SIG-M5 (cell line): Measurements from ENCODE around the gene FDXACB1.
"Not testable (repeated sequence)": the region's sequence is repeated elsewhere in the genome, so short reads cannot be mapped to it uniquely, and the experiment has no call there.

Experiments
- DNase-seq: peaks from one replicate; lab custom pipeline; 2025; lab: John Stamatoyannopoulos, UW

The FDXACB1 gene

DNA sequence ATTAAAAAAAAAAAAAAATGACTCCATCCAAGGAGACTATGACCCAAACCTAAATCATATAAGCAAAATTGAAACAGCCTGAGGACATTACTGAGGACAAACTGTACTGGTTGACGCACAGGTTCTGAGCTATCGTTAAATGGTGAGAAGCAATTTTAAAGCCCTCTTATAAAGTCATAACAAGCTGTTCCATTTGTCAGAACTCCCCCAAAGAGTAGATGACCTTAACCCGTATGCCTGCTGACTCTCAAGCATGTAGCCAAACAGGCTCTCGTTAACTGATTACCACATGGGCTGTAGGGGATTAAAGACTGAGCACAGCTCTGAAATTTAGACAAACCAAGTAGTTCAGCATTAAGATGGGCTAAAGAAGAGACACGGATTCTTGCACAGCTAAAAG is 30.4 kb upstream of the FDXACB1 start:
- no peak for DNase-seq

DNA sequence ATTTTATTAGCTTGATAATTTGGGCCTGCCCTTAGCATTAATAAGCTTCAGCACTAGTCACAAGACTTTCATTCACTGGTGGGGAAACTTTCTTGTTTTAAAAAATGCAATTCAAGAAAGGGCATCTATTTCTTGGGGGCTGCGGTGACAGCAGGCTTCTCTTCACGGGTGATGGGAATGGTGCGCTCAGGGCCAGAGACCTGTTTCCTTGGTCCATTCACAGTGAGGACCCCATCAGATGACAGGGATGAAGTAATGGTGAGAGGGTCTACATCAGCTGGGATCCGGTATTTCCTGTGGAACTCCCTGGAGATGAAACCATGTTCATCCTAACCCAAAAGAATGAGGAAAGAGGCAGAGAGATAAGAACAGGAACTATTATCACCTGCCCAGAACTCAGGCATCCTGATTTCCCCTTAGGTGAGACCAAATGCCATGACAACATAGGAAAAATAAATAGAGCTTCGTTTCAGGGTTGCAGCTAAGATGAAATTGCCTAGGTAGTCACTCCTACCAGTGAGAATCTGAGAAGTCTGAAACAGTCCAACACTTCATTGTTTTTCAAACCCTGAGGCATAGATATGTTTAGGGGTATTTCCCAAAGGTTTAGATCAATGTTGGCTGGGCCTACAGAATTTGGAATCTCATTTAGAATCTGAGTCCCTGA is 29.8 kb upstream of the FDXACB1 start:
- no peak for DNase-seq

DNA sequence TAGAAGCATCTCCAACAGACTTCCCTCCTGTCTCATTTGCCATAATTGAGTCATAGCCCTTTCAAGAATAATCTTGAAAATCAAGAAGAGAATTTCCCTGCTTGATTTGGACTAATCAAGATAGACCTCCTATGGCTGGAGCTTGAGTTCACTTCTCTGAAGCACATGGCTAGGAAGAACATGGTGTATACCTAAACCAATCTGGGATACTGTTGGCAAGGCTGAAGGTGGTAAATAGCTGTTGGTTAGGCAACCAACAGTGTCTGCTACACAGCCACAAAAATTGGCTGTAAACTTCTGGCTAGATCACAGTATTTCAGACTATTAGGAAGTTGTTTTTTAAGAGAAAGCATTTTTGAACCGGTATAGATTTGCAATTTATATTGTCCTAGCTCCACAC is 27.7 kb upstream of the FDXACB1 start:
- no peak for DNase-seq

DNA sequence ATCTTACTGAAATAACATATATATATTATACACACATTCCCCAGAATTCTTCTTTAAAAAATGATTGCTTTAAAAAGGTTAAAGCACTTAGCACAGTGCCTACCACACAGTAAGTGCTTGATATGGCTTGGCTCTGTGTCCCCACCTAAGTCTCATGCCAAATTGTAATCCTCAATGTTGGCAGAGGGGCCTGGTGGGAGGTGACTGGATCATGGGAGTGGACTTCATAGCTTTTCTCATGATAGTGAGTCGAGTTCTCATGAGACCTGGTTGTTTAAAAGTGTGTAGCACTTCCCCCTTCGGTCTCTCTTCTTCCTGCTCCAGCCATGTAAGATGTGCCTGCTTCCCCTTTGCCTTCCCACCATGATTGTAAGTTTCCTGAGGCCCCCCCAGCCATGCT is 26.4 kb upstream of the FDXACB1 start:
- no peak for DNase-seq

DNA sequence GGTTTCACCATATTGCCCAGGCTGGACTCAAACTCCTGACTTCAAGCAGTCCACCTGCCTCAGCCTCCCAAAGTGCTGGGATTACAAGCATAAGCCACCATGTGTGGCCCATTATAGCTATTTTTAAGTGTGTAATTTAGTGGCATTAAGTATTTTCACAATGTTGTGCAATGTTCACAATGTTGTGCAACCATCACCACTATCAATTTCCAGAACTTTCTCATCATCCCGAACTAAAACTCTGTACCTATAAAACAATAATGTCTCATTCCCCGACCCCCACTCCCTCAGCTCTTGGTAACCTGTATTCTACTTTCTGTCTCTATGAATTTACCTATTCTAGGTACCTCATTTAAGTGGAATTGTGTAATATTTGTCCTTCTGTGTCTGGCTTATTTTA is 7.9 kb upstream of the FDXACB1 start:
- DNase-seq, result no peak

DNA sequence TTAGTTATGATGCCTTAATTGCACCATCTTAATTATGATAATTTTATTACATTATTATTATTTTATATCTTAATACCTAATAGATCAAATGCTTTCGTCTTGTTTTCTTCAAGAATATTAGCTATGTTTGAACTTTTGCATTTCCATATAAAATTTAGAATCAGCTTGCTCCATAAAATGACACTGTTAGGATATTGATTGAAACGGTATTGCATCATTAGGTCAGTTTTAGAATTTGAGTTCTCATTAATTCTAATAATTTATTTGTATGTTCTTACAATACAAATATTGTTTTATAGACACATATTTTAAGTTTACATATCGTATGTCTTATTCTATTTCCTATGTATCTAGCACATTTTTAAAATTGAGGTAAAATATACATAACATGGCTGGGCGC is 7.1 kb upstream of the FDXACB1 start:
- DNase-seq, result no peak

DNA sequence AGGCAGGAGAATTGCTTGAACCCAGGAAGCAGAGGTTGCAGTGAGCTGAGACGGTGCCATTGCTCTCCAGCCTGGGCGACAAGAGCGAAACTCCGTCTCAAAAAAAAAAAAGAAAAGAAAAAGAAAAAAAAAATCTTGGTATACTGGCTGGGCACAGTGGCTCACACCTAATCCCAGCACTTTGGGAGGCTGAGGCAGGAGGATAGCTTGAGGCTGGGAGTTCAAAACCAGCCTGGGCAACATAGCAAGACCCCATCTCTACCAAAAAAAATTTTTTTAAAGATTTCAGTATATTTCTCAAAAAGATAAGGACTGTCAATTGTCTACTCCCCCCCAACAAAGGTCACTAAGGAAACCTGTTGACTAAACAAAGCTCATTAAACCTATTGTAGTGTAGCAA is 6.1 kb upstream of the FDXACB1 start:
- not testable (repeated sequence) for DNase-seq

DNA sequence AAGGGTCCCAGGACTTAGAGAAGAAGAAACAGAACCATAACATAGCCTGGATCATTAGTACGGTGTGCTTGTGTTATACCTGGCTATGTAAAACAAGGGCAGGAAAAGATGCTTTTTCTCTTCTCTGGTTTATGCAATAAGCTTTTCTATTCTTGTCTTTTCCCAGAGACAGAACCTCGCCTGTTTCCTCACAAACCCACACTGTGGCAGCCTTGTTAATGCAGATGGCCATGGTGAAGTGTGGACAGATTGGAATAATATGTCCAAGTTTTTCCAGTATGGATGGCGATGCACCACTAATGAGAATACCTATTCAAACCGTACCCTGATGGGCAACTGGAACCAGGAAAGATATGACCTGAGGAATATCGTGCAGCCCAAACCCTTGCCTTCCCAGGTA is 3.2 kb upstream of the FDXACB1 start:
- no peak for DNase-seq

DNA sequence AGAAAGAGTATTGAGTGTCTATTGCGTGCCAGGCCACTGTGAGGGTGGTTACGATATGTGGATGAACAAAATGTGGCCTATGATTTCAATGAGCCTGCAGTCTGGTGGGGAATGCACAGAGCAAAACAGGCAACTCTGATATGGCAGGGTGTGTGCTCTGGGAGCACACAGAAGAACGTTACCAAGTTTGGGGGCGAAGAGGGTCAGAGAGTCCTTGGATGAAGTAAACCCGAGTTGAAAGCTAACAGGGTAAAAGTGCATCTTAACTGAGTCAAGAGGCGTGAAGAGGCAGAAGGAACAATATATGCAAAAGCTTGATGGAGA is 634 bp upstream of the FDXACB1 start:
- DNase-seq, result no peak

DNA sequence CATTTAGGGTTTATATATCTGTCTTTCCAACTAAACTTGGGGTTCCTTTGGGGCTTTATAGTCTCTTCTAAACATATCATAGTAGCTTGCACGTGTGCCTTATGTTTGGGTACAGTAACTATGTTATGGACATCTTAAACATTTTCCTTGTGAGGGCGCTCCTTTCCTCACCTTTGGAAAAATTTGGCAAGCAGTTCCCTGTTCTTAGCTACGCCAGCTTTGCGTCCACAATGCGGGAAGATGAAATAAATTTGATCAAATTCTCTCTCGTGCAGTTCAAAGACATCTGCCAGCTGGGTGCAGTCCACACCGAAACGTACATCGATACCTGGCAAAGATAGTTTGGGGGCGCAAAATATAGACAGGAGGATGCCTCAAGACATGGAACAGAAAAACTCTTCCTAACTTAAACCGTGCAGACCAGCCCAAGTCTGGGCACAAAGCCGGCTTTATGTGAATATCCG is 548 bp downstream of the FDXACB1 start:
- no peak for DNase-seq

DNA sequence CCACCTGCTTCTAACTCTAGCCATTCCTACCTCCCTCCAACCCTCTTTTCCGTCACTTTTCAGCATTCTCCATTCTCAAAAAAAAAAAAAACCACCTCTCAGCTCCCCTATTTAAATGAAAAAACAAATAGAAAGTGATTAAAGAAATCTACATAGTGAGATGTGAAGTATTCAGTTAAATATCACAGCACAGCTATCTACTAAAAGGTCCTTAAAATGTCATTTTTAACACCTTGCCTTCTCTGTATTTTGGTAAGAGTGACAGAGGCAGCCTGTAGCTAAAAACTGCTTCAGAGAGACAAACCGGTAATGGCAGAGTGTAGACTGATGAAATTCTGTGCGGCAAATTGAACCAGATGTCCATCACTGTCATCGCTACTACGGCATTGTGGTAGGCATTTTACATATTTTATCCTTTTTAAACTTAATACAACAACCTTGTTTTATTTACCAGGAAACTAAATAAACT is 7.2 kb downstream of the FDXACB1 start:
- DNase-seq, result no peak

DNA sequence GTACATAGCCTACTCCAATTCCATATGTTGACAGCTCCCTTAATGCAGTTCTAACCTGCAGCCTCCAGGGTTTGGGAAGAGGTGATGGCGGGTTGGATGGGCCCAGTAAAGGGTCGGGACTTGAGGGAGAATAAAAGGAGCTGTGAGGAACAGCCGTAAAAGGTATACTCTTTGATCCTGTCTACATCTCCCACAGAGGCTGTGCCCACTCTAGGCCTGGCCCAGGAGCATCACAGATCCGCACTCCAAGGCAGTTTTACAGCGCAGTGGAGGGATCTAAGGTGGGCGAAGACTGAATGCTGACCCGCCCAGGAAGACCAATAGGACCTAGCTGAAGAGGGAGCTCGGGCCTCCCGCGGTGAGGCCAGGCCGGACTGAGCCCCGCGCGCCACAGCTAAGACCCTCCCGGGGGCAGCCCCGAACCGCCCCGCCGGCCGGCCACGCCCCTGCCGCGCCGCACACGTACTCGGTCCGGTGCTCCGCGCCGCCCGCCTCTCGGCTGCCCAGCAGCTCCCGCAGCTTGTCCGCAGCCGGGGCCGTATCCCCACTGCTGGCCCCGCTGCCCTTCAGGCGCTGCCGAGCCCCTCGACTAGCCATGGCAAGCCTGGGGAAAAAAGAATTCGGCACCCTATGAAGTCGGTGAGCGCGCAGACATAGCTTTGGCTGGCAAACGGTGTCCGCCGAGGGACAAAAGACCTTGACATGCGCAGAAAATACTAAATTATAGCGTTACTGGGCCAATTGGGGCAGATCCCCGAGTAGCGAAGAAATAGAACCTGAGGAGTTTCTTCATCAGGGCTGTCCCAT is 7.9 kb downstream of the FDXACB1 start, which contains the start of gene ALG9:
Gene ALG9, minus strand, starts transcription at position 696 of the 807 bp plus-strand sequence. Its CDS starts 99 bp downstream, at position 597.
- DNase-seq, result no peak

DNA sequence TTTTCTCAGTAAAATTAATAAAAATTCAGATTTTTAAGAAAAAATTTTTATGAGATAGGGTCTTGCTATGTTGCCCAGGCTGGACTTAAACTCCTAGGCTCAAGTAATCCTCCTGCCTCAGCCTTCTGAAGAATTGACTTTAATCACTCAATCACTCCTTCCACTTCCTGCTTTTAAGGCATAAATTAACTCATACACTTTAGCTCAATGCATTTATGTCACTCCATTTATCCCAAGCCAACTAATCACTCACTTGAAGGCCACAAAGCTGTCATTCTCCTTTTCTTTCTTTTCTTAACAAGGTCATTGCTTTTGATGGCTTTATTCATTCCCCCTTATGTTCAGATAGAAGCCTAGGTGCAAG is 8.5 kb downstream of the FDXACB1 start:
- no peak for DNase-seq

DNA sequence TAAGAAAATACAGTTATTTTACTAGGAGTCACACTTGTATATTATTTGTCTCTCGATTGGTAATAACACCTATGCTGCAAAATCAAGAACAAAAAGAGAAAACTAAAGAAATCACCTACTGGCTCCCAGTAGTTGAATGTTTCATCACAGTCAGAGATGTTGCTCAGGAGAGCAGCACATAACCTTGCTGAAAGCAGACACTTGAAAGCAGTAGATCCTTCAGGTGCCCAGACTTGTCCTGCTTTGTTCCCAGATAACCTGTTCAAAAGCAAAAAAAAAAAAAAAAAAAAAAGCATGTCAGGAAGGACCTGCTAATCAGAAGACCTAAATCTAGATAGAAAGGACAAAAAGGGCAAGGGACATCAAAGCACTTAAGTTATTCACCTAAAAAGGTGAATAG is 8.9 kb downstream of the FDXACB1 start:
- DNase-seq, result no peak

DNA sequence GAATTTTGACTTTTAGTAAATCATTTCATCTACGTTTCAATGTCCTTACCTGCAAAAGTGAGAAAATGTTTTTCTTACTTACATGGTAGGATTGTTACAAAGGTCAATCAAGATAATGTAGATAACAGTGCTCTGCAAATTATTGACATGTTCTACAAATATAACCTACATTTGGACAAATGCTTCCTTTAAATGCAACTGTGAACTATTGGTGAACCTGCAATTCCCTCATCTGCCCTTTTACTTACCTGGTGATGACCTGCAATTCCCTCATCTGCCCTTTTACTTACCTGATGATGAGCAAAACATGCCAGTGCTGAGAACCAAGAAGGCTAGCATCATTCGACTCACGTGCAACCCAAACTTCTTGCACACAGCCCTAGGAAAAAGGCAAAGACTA is 18.7 kb downstream of the FDXACB1 start:
- DNase-seq, result no peak

DNA sequence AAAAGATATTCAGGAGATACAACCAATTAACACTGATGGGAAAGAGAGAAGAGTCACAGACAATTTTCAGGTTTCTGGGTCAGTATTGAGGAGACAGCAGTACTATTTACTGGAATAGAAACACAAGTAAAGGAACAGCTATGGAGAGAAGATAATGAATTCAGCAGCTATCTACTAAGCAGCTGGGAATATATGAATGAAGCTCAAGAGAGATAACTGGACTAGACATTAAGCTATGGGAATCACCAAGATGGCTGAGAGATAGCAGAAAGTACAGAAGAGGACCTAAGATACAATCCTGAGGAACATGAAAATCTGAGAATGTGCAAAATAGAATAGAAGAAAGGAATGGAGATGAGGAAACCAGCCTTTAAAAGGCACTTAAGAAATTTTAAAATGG is 23.5 kb downstream of the FDXACB1 start:
- no peak for DNase-seq

DNA sequence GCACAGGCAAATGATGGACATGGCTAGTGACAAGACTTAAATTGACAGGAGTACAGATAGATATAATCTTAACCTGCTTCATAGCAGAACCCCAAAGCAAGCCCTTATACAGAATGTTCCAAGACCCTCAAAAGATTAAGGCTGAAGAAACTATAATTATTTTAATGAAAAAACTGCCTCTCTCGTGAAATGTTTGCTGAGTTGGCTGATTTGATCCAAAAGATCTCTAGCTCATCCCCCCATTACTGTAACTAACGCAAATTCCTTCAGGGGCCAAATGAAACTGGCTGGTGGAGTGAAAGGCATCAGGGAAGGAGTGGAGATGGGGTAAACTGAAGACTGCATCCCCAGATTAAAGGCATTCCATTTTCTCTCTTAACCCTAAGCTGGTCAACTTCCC is 26.9 kb downstream of the FDXACB1 start:
- no peak for DNase-seq

DNA sequence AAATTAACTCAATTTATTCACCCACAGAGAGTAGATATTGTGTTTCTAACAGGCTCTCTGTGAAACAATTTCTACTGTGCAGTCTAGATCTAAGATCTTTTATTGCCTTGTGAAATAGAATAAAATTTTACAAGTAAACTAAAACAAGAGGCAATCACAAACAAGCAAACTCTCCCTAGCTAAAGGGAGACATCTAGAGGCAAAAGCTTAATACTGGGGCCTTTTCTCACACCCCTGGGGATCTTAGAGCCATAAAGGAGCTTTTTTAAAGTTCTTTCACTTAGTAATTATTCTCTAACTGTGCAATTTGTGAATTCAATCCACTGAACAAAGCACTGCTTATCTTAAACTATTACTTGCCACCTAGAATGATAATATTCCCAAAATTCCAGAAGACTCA is 27.3 kb downstream of the FDXACB1 start:
- no peak for DNase-seq

DNA sequence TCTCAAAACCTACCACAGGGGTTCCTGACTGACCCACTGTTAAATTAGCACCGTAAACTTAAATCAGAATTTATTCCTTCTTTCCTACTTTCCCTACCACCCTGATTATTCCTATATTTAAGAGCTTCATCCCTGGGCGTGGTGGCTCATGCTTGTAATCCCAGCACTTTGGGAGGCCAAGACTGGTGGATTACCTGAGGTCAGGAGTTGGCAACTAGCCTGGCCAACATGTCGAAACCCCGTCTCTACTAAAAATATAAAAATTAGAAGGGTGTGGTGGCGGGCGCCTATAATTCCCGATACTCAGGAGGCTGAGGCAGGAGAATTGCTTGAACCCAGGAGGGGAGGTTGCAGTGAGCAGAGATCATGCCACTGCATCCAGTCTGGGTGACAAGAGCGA is 27.9 kb downstream of the FDXACB1 start:
- DNase-seq, result no peak

DNA sequence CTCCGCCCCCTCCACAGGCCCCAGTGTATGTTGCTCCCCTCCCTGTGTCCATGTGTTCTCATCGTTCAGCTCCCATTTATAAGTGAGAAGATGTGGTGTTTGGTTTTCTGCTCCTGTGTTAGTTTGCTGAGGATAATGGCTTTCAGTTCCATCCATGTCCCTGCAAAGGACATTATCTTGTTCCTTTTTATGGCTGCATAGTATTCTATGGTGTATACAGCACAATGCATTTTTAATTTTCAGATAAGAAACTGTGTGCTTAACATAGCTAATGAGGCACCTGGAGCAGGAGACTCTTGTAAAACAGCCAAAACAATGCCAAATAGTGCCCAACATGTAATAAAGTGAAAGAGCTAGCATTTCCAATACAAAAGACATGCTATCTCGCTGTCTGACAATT is 29.3 kb downstream of the FDXACB1 start:
- no peak for DNase-seq

DNA sequence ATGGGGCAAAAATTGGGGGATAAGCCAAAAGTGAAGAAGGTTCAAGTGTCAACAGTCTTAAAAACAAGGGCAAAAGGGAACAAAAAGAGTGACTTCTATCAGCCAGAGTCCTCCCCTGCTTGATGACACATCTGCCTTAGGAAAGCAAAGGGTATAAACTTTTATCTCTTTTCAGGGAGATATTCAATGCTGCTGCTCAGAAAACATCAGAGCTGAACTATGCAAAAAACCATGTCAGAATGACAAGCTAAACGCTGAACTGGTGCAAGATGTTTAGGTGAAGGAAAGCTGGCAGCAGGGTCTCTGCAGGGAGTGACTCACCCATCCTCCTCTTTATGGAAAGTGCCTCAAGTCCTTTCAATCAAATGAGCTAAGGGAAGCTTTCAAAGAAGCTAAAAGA is 32.3 kb downstream of the FDXACB1 start:
- DNase-seq, result no peak

DNA sequence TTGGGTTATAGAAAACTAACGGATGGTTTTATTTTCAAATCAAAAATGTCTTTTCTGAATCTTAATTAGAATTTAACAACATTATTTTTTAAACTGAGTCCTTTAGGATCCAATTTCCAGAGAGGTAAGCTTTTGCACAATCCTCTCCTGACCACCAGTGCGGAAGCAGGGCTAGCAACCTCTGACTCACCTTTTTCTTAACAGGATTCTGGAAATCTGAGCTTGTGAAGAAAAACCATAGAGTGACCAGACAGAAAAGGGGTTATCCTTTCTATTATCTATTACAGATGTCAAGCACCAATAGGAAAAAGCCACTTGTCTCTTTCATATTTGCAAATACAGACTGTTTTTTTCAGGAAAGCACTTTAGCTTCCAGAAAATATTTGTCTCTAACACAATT is 32.9 kb downstream of the FDXACB1 start:
- DNase-seq, result no peak

DNA sequence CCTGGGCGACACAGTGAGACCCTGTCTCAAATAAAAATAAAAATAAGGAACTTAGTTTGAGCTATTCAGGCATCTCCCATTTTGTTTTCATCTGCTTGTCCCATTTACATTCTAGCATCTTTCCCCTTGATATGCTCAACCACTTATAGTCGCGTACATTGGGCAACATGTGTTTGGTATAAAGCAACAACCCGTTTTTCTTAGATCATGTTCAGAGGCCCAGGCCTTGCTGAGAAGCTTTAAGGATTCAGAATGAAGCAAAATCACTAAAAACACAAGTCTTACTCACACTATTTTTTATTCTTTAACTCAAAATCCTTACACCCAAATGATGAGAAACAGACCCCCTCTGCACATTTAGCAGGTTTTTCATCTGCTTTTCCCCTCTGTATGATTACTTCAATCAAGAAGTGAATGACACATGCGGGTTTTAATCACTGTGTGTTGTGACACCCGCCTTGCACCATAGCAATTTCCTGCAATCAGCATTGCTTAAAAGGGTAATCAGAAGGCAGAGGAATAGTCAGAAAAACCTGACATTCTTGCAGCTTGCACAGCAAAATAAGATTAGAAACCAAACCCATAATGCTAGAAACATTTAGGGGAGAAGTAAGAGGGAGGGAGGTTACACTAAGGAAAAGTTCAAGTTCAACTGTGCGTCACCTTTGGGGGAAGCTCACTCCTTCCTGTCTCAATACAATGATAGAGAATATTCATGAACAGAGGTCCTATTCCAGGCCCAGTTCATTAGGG is 33.5 kb downstream of the FDXACB1 start:
- DNase-seq, result peak; percentile 41
